HG02623 (cell line): Measurements from ENCODE around the gene SOHLH2.

Experiments
- ATAC-seq: cut with Tn5 transposase; IDR thresholded peaks from one replicate; pipeline ENCODE4 v1.9.1; 2021; ENCODE audit warnings: moderate library complexity; ENCODE audit not compliant: unreplicated experiment

Gene SOHLH2

DNA sequence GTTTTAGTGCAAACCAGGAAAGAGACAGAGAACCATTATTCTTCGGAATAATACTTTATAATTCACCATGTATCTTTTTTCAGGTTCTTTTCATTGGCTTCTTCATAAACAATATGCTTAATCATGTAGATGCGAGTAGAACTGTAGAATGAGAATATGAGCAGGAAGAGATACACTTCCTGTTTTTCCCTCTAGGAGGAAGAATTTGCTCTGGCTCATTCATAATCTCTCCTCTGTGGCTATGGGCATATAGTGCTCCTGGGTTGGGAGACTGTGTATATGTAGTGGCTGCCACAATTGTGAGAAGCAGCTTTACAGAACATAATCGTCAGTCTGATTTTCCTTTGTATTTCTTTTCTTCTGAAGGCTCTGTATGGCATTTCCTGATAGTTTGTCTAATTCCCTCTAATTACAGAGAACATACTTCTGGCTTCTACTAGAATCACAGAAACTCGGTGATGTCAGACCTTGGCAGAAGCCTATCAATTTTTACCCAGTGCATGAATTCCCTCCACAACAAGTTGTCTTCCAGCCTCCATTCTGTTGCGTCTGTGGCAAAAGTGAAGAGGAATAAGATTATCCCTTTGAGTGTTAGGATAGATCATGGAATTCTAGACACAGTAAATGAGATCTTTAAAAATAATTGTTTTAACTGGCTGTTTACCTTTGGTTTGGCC is 80.3 kb downstream of the SOHLH2 start:
- no peak for ATAC-seq

GRCh38 chr13:36132376-36132775 is 82.0 kb downstream of the SOHLH2 start:
- ATAC-seq, result no peak

DNA sequence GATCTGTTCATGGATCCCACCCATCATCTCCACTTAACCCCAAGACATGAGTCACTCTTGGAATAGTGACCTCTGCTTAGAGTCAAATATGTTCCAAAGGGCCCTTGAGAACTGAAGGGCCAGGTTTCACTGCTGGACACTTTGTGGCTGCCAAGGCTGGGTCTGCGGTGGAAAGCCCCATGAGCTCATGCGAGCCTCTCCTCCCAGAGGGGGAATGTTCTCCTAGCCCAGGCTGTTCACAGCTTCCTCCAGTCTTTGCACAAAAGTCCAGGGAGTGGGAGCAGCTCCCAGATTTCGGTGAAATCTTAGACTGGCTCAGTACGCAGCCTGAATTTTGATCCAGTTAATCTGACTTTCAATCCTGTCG is 82.4 kb downstream of the SOHLH2 start:
- ATAC-seq, result no peak

GRCh38 chr13:36131222-36131930 is 83.0 kb downstream of the SOHLH2 start, which contains the start of gene DCLK1:
DCLK1 (minus strand) TSS chr13:36131382.
- ATAC-seq, result no peak

DNA sequence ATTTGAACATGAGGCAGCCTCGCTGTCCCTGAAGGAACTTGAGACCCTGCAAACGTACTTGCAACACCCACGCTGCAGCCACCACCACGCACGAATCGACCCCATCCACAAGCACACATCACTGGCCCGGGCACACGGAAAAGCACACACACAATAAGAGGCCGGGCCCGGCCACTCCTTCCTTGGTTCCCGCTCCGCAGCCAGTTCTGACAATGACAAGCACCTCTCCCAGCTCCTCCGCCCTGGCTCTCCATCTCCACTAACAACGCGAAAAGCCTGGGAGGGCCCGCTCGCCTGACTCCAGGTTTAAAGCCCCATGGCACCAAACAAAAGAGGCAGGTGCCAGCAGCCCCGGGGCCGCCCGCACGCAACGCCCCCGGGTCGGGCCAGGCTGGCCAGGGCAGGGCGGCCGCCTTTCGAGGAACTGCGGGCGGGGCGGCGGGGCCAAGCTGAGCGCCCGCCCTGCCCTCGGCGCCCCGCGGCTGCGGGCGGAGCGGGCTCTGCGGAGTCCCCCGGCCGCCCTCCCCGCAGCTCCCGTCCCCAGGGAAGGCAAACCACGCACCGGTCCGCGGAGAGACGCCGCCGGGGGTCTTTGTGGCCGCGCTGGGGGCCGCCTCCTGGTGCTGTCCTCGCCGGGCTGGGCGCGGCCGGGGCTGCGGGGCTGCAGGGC is 83.7 kb downstream of the SOHLH2 start:
- ATAC-seq, result no peak

DNA sequence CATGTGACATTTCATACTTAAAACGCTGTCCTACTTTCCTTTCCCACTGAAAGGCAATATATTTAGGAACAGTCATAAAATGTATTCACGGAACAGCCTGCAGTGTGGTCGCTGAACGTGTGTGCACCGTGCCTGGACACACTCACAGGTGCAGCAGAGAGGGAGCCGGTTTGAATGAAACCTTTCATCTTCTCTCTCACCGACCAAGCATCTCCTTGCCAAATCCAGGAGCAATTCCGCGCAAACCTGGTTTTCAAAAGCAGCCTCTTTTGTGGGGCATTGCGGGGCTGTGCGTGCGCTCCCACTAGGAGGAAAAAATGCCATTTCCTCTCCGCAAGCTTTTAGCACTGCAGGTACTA is 84.2 kb downstream of the SOHLH2 start:
- ATAC-seq, result no peak

DNA sequence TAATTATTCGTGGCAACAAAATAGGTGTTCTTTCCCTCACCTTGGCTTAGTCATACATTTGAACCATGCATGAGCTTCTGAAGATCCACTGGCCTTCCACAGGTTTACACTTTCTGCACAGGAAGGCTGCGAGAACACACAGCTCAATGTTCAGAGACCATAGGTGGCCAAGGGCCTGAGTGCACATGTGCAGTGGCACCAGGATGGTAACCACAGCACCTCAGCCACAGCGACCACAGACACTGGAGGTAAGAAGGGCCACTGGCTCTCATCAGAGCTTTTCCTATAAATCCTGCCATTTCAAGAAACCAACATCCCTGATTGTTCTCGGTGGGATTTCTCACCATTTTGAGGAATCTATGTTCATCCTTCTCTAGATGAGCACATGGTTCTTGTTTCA is 84.8 kb downstream of the SOHLH2 start:
- ATAC-seq, result no peak

DNA sequence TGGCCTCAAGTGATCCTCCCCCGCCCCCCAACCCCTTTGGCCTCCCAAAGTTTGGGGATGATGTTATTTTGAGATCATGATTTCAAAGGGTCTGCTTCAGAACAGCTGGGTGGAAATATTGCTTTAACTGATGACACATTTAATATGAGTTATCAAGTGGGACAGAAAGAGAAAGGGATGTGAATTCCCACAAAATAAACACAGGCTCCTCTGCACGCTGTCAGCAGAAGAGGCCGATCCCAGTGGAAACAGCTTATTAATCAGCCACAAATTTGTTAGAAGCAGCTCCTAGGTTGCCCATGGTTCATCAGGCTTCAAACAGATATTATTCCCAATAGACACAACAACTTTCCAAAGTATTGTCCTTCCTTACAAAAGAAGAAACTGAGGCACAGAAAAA is 87.9 kb downstream of the SOHLH2 start:
- no peak for ATAC-seq

- ATAC-seq, result no peak
Measured at GRCh38 chr13:36125841-36126240, 88.5 kb downstream of the SOHLH2 start.

GRCh38 chr13:36124236-36124822 is 90.0 kb downstream of the SOHLH2 start:
- ATAC-seq, result no peak
